ENCODE measurements around the gene SYTL3. TPM values are rescaled to one million over a fixed set of nuclear protein-coding genes. Genes with fewer than 3 reads are reported as not detected.

The SYTL3 gene
- total and polyA plus RNA-seq, 2 donors (not counting 1 experiment from before 2014, with no cell fraction given), result 1.1 to 5.4 TPM

- H3K27ac Mint-ChIP-seq, result no peak overlapping the region
- CTCF ChIA-PET, result interaction anchor here (0.6 kb wide), 1 partner anchor 127 kb away, joined by 3 read pairs; no protein-coding TSS in a partner anchor
- no peak overlapping the region for H3K4me2 ChIP-seq (replicated peaks; ENCODE audit: low read depth, low read length, poor library complexity, severe bottlenecking)
These were observed 134.7 kb downstream of the SYTL3 start for GRCh38 chr6:158784505-158784904.

GRCh38 chr6:158785036-158785435 lies 135.2 kb downstream of the SYTL3 start:
- Histone ChIP-seq H2AFZ (ENCODE audit: insufficient read depth, low read depth, low read length, poor library complexity, severe bottlenecking) (no peak overlapping the region), H3K4me3 (ENCODE audit: control extremely low read depth in 1 of 5, extremely low read depth in 1 of 5, insufficient read depth in 1 of 5, low read depth in 2 of 5, low read length in 4 of 5) (no peak overlapping the region), H3K4me1 (ENCODE audit: control insufficient read depth in 2 of 2, insufficient read depth in 2 of 2, low read length in 2 of 2) (peaks cover 14 to 15% of the 10 kb centered on the region in 2 donors), H3K27ac (ENCODE audit: low read length in 2 of 2) (no peak overlapping the region), H3K27me3 (replicated peaks in 1 of 4; ENCODE audit: control extremely low read depth in 1 of 4, control insufficient read depth in 3 of 4, insufficient read depth in 4 of 4, low read length in 3 of 4) (no peaks in the 10 kb centered on the region), H3K36me3 (replicated peaks in 1 of 2; ENCODE audit: control extremely low read depth in 1 of 2, control insufficient read depth in 1 of 2, extremely low read depth in 1 of 2, insufficient read depth in 2 of 2, low read length in 1 of 2) (peaks cover 7 to 93% of the 10 kb centered on the region in 2 experiments), H3K9me3 (ENCODE audit: control extremely low read depth in 1 of 3, control insufficient read depth in 2 of 3, insufficient read depth in 1 of 3, low read length in 2 of 3) (no peaks in the 10 kb centered on the region), H4K20me1 (ENCODE audit: control insufficient read depth, insufficient read depth, low read length, poor library complexity, severe bottlenecking) (peaks cover 99% of the 10 kb centered on the region), H3K79me2 (ENCODE audit: control insufficient read depth, insufficient read depth, low read length) (peaks cover 99% of the 10 kb centered on the region), H3K9ac (ENCODE audit: low read length) (no peak overlapping the region), H3K4me2 (replicated peaks; ENCODE audit: low read depth, low read length, poor library complexity, severe bottlenecking) (no peak overlapping the region)
- Mint-ChIP-seq H3K27ac (no peak overlapping the region), H3K27me3 (no peaks in the 10 kb centered on the region), H3K4me3 (no peak overlapping the region), H3K4me1 (peaks cover 28% of the 10 kb centered on the region), H3K9me3 (ENCODE audit: insufficient read depth) (no peaks in the 10 kb centered on the region)
- ChIA-PET CTCF (interaction anchor here (0.6 kb wide), 1 partner anchor 127 kb away, joined by 3 read pairs; no protein-coding TSS in a partner anchor), POLR2A (interaction anchor here (0.8 to 1.1 kb wide), 2 partner anchors 19 to 174 kb away, joined by 3 to 4 read pairs; no protein-coding TSS in a partner anchor)
- intact Hi-C loops (cut with micrococcal nuclease), result no loop called here
- no peak for DNase-seq
- no peak for ATAC-seq (ENCODE audit: low read depth)
- WGBS (ENCODE audit: insufficient coverage), result 93% methylated on average over 11 of the region's 12 CpGs
- no peak for TF ChIP-seq EZH2 (IDR thresholded peaks at IDR 0.05; ENCODE audit: borderline replicate concordance, insufficient read depth, low read depth, low read length, poor library complexity, severe bottlenecking)
- TF ChIP-seq, protein P1, sequence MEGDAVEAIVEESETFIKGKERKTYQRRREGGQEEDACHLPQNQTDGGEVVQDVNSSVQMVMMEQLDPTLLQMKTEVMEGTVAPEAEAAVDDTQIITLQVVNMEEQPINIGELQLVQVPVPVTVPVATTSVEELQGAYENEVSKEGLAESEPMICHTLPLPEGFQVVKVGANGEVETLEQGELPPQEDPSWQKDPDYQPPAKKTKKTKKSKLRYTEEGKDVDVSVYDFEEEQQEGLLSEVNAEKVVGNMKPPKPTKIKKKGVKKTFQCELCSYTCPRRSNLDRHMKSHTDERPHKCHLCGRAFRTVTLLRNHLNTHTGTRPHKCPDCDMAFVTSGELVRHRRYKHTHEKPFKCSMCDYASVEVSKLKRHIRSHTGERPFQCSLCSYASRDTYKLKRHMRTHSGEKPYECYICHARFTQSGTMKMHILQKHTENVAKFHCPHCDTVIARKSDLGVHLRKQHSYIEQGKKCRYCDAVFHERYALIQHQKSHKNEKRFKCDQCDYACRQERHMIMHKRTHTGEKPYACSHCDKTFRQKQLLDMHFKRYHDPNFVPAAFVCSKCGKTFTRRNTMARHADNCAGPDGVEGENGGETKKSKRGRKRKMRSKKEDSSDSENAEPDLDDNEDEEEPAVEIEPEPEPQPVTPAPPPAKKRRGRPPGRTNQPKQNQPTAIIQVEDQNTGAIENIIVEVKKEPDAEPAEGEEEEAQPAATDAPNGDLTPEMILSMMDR (IDR thresholded peaks at IDR 0.05), result no peak

More at GRCh38 chr6:158784505-158784904, 134.7 kb downstream of the SYTL3 start:
- POLR2A ChIA-PET, result interaction anchor here (0.8 kb wide), 1 partner anchor 19 kb away, joined by 4 read pairs; no protein-coding TSS in a partner anchor
- WGBS (ENCODE audit: insufficient coverage), result 94% methylated on average over 6 of the region's 6 CpGs
- Histone ChIP-seq H4K20me1 (ENCODE audit: control insufficient read depth, insufficient read depth, low read length, poor library complexity, severe bottlenecking) (peaks cover 98% of the 10 kb centered on the region), H3K27me3 (replicated peaks in 1 of 4; ENCODE audit: control extremely low read depth in 1 of 4, control insufficient read depth in 3 of 4, insufficient read depth in 4 of 4, low read length in 3 of 4) (no peaks in the 10 kb centered on the region), H3K9me3 (ENCODE audit: control extremely low read depth in 1 of 3, control insufficient read depth in 2 of 3, insufficient read depth in 1 of 3, low read length in 2 of 3) (no peaks in the 10 kb centered on the region), H3K4me1 (ENCODE audit: control insufficient read depth in 2 of 2, insufficient read depth in 2 of 2, low read length in 2 of 2) (peaks cover 8 to 10% of the 10 kb centered on the region in 2 donors), H3K79me2 (ENCODE audit: control insufficient read depth, insufficient read depth, low read length) (peaks cover 94% of the 10 kb centered on the region), H3K9ac (ENCODE audit: low read length) (no peak overlapping the region), H3K4me3 (ENCODE audit: control extremely low read depth in 1 of 5, extremely low read depth in 1 of 5, insufficient read depth in 1 of 5, low read depth in 2 of 5, low read length in 4 of 5) (no peak overlapping the region), H3K27ac (ENCODE audit: low read length in 2 of 2) (no peak overlapping the region), H2AFZ (ENCODE audit: insufficient read depth, low read depth, low read length, poor library complexity, severe bottlenecking) (no peak overlapping the region), H3K36me3 (replicated peaks in 1 of 2; ENCODE audit: control extremely low read depth in 1 of 2, control insufficient read depth in 1 of 2, extremely low read depth in 1 of 2, insufficient read depth in 2 of 2, low read length in 1 of 2) (peaks cover 7 to 95% of the 10 kb centered on the region in 2 experiments)
- intact Hi-C loops (cut with micrococcal nuclease), result no loop called here
- Mint-ChIP-seq H3K9me3 (ENCODE audit: insufficient read depth) (no peaks in the 10 kb centered on the region), H3K4me1 (peaks cover 22% of the 10 kb centered on the region), H3K27me3 (no peaks in the 10 kb centered on the region), H3K4me3 (no peak overlapping the region)
- no peak for ATAC-seq (ENCODE audit: low read depth)
- no peak for DNase-seq
- TF ChIP-seq, protein P1 (IDR thresholded peaks at IDR 0.05), result no peak
- TF ChIP-seq EZH2 (IDR thresholded peaks at IDR 0.05; ENCODE audit: borderline replicate concordance, insufficient read depth, low read depth, low read length, poor library complexity, severe bottlenecking), result no peak

All from B cell (primary cell).